HepG2 (cell line): ENCODE data around the gene CDC26. TPM values are rescaled to one million over a fixed set of nuclear protein-coding genes. Genes with fewer than 3 reads are reported as not detected.

Experiments used
- ARNT ChIP-seq: fragments of 450-650 bp; IDR thresholded peaks from 2 replicates; pipeline ENCODE4 v1.6.1; 2017
- FOXA3 ChIP-seq: IDR thresholded peaks from 2 replicates; pipeline ENCODE4 v1.6.1; 2016; ENCODE audit warnings: missing genetic modification reagents, missing compliant biosample characterization
- GATAD2A ChIP-seq: IDR thresholded peaks from 2 replicates; pipeline ENCODE4 v1.6.1; 2016
- GTF3A ChIP-seq: sonication (generic); formaldehyde crosslinking; conservative IDR thresholded peaks from 2 replicates; pipeline ENCODE4 v1.4.0; 2020; ENCODE audit warnings: mild to moderate bottlenecking, missing genetic modification reagents
- HOXA3 ChIP-seq: sonication (generic); formaldehyde crosslinking; IDR thresholded peaks from 2 replicates; pipeline ENCODE4 v1.5.0; 2020; ENCODE audit warnings: missing genetic modification reagents
- NR2F6 ChIP-seq, 2 experiments: IDR thresholded peaks; 2 replicates each; pipeline ENCODE4 v1.6.1; 2016; ENCODE audit warnings: antibody characterized with exemption in 1 of 2, mild to moderate bottlenecking in 1 of 2
- PHF8 ChIP-seq: sonication (generic); formaldehyde crosslinking; IDR thresholded peaks from 2 replicates; pipeline ENCODE4 v1.5.0; 2020; ENCODE audit warnings: missing genetic modification reagents
- RORA ChIP-seq: sonication (generic); formaldehyde crosslinking; IDR thresholded peaks from 2 replicates; pipeline ENCODE4 v1.5.0; 2020; ENCODE audit warnings: mild to moderate bottlenecking, missing genetic modification reagents, moderate library complexity
- ZEB1 ChIP-seq: IDR thresholded peaks from 2 replicates; pipeline ENCODE4 v1.6.1; 2012; ENCODE audit warnings: mild to moderate bottlenecking, low read depth, inconsistent platforms; ENCODE audit not compliant: insufficient replicate concordance
- ZNF136 ChIP-seq: sonication (generic); formaldehyde crosslinking; IDR thresholded peaks from 2 replicates; pipeline ENCODE4 v1.8.1; 2022; ENCODE audit warnings: low read depth, mild to moderate bottlenecking, moderate library complexity, missing genetic modification reagents
- ZNF546 ChIP-seq: sonication (generic); formaldehyde crosslinking; conservative IDR thresholded peaks from 2 replicates; pipeline ENCODE4 v1.8.1; 2023; ENCODE audit warnings: mild to moderate bottlenecking, missing genetic modification reagents
- ZNF564 ChIP-seq: sonication (generic); formaldehyde crosslinking; IDR thresholded peaks from 2 replicates; pipeline ENCODE4 v1.8.1; 2023; ENCODE audit warnings: mild to moderate bottlenecking, missing genetic modification reagents
- ZNF607 ChIP-seq: sonication (generic); formaldehyde crosslinking; IDR thresholded peaks from 2 replicates; pipeline ENCODE4 v1.5.1; 2020; ENCODE audit warnings: missing genetic modification reagents, mild to moderate bottlenecking, borderline replicate concordance
- ZNF619 ChIP-seq: sonication (generic); formaldehyde crosslinking; IDR thresholded peaks from 2 replicates; pipeline ENCODE4 v1.4.0; 2020; ENCODE audit warnings: mild to moderate bottlenecking, missing genetic modification reagents
- ZNF749 ChIP-seq: sonication (generic); formaldehyde crosslinking; IDR thresholded peaks from 2 replicates; pipeline ENCODE4 v1.8.0; 2022; ENCODE audit warnings: mild to moderate bottlenecking, missing genetic modification reagents, moderate library complexity, borderline replicate concordance
- polyA plus RNA-seq, 8 experiments: library from polyadenylated mRNA; depleted of rRNA in 3 of 8; stranded (reverse) in 7 of 8; unstranded in 1 of 8; fragments of >200 nt; fragmentation: Illumina TruSeq in 4 of 8; extraction: Trizol in 4 of 8; gene quantifications; 2 replicates each; pipeline versions ENCODE4 v1.2.1 to v1.2.3, GENCODE V29; 2011 to 2016; ENCODE audit warnings: low read depth in 4 of 8, missing spikeins in 1 of 8, mixed read lengths in 1 of 8; ENCODE audit not compliant: insufficient read depth in 1 of 8
- total RNA-seq, 5 experiments: library from RNA; depleted of rRNA; stranded (reverse); fragments of >200 nt; fragmentation: Illumina TruSeq; extraction: Trizol; gene quantifications; 2 replicates each; pipeline ENCODE4 v1.2.3, GENCODE V29; 2016; ENCODE audit warnings: low read depth in 1 of 5
- TF ChIP-seq, protein P1 (sequence below): sonication (generic); formaldehyde crosslinking; IDR thresholded peaks from 2 replicates; pipeline ENCODE4 v1.4.0; 2020; ENCODE audit warnings: missing genetic modification reagents
- TF ChIP-seq, protein P2 (sequence below): sonication (generic); formaldehyde crosslinking; IDR thresholded peaks from 2 replicates; pipeline ENCODE4 v1.4.0; 2020; ENCODE audit warnings: missing genetic modification reagents
- TF ChIP-seq, protein P3 (sequence below): sonication (generic); formaldehyde crosslinking; IDR thresholded peaks from 2 replicates; pipeline ENCODE4 v1.9.0; 2021; ENCODE audit warnings: missing genetic modification reagents, mild to moderate bottlenecking, borderline replicate concordance
- TF ChIP-seq, protein P4 (sequence below): sonication (generic); formaldehyde crosslinking; IDR thresholded peaks from 2 replicates; pipeline ENCODE4 v1.4.0; 2020; ENCODE audit warnings: mild to moderate bottlenecking, low read depth, missing genetic modification reagents
- TF ChIP-seq, protein P5 (sequence below): sonication (generic); formaldehyde crosslinking; IDR thresholded peaks from 2 replicates; pipeline ENCODE4; 2020; ENCODE audit warnings: missing genetic modification reagents, mild to moderate bottlenecking, borderline replicate concordance

CDC26 gene
- total and polyA plus RNA-seq, 2 of the 13 experiments (the other 11 are each of a cell fraction or from before 2014, with no cell fraction given) = 26.6 to 57.9 TPM

DNA sequence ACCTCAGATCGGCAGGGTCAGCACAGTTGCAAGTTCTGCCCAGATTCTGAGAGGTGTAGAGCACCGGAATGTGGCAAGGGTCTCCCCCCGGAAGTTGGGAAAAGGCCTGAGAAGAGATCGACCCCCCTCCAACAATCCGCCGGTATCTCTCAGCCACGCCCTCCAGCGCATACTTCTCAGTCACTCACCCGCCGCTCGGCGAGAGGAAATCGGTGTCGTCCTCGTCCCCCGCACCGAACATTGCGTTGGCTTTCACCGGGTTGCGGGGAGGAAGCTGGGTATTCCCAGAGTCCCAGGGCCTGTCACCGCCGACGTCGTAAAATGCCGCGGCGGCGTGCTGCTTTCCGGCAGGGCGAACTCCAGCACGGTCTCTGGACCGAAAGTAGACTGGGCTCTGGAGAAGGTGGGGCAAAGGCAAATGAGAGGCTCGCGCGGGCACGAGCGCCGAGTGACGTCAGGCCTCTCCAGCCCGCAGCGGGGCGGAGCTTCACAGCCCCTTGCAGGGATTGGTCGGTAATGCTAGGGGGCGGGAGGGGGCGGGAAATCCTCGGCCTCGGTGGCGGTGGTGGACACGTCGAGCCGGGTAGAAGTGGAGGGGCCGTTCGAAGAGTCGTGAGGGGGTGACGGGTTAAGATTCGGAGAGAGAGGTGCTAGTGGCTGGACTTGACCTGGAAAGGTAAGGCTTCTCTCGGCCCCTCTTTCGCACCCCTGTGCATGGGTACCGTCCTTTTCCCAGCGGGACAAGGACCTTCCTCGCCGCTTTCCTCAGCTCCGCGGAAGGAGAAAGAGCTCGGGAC lies 54.2 kb downstream of the CDC26 start, which contains the start of the genes FKBP15 and SLC31A1 (continued):
- TF ChIP-seq, protein P1, sequence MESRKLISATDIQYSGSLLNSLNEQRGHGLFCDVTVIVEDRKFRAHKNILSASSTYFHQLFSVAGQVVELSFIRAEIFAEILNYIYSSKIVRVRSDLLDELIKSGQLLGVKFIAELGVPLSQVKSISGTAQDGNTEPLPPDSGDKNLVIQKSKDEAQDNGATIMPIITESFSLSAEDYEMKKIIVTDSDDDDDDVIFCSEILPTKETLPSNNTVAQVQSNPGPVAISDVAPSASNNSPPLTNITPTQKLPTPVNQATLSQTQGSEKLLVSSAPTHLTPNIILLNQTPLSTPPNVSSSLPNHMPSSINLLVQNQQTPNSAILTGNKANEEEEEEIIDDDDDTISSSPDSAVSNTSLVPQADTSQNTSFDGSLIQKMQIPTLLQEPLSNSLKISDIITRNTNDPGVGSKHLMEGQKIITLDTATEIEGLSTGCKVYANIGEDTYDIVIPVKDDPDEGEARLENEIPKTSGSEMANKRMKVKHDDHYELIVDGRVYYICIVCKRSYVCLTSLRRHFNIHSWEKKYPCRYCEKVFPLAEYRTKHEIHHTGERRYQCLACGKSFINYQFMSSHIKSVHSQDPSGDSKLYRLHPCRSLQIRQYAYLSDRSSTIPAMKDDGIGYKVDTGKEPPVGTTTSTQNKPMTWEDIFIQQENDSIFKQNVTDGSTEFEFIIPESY = no peak
- TF ChIP-seq ZNF564 (CRISPR knock-in tag) (peak; percentile 69), ARNT (no peak), ZNF546 (CRISPR knock-in tag) (peak; percentile 69; the same call in 1 of the 2 replicates), ZNF749 (CRISPR knock-in tag) (peak; percentile 85; the same call in 1 of the 2 replicates), FOXA3 (CRISPR knock-in tag) (no peak), GATAD2A (CRISPR knock-in tag) (peak; percentile 43), ZEB1 (no peak), ZNF136 (CRISPR knock-in tag) (no peak; the same call in 1 of the 2 replicates), ZNF607 (CRISPR knock-in tag) (0 out of 2 replicates have a peak, but pooled peaks have one; percentile 51), ZNF619 (CRISPR knock-in tag) (peak; percentile 27; the same call in 1 of the 2 replicates), HOXA3 (peak; percentile 74), PHF8 (CRISPR knock-in tag) (peak; percentile 93), NR2F6 (IDR thresholded peaks at IDR 0.05) (peak; percentile 16; the same call in 1 of the 2 replicates), NR2F6 (CRISPR knock-in tag; IDR thresholded peaks at IDR 0.05) (no peak; the same call in 1 of the 2 replicates), GTF3A (CRISPR knock-in tag) (no peak), RORA (CRISPR knock-in tag) (no peak)
- TF ChIP-seq, protein P2, sequence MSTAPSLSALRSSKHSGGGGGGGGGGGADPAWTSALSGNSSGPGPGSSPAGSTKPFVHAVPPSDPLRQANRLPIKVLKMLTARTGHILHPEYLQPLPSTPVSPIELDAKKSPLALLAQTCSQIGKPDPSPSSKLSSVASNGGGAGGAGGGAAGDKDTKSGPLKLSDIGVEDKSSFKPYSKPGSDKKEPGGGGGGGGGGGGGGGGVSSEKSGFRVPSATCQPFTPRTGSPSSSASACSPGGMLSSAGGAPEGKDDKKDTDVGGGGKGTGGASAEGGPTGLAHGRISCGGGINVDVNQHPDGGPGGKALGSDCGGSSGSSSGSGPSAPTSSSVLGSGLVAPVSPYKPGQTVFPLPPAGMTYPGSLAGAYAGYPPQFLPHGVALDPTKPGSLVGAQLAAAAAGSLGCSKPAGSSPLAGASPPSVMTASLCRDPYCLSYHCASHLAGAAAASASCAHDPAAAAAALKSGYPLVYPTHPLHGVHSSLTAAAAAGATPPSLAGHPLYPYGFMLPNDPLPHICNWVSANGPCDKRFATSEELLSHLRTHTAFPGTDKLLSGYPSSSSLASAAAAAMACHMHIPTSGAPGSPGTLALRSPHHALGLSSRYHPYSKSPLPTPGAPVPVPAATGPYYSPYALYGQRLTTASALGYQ = no peak
- TF ChIP-seq, protein P3, sequence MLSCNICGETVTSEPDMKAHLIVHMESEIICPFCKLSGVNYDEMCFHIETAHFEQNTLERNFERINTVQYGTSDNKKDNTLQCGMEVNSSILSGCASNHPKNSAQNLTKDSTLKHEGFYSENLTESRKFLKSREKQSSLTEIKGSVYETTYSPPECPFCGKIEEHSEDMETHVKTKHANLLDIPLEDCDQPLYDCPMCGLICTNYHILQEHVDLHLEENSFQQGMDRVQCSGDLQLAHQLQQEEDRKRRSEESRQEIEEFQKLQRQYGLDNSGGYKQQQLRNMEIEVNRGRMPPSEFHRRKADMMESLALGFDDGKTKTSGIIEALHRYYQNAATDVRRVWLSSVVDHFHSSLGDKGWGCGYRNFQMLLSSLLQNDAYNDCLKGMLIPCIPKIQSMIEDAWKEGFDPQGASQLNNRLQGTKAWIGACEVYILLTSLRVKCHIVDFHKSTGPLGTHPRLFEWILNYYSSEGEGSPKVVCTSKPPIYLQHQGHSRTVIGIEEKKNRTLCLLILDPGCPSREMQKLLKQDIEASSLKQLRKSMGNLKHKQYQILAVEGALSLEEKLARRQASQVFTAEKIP (CRISPR knock-in tag) = no peak
- TF ChIP-seq, protein P4, sequence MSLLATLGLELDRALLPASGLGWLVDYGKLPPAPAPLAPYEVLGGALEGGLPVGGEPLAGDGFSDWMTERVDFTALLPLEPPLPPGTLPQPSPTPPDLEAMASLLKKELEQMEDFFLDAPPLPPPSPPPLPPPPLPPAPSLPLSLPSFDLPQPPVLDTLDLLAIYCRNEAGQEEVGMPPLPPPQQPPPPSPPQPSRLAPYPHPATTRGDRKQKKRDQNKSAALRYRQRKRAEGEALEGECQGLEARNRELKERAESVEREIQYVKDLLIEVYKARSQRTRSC (CRISPR knock-in tag) = no peak
- TF ChIP-seq, protein P5, sequence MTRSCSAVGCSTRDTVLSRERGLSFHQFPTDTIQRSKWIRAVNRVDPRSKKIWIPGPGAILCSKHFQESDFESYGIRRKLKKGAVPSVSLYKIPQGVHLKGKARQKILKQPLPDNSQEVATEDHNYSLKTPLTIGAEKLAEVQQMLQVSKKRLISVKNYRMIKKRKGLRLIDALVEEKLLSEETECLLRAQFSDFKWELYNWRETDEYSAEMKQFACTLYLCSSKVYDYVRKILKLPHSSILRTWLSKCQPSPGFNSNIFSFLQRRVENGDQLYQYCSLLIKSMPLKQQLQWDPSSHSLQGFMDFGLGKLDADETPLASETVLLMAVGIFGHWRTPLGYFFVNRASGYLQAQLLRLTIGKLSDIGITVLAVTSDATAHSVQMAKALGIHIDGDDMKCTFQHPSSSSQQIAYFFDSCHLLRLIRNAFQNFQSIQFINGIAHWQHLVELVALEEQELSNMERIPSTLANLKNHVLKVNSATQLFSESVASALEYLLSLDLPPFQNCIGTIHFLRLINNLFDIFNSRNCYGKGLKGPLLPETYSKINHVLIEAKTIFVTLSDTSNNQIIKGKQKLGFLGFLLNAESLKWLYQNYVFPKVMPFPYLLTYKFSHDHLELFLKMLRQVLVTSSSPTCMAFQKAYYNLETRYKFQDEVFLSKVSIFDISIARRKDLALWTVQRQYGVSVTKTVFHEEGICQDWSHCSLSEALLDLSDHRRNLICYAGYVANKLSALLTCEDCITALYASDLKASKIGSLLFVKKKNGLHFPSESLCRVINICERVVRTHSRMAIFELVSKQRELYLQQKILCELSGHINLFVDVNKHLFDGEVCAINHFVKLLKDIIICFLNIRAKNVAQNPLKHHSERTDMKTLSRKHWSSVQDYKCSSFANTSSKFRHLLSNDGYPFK = peak; percentile 83; the same call in 1 of the 2 replicates
